Panc1 (cell line): ENCODE results near the gene SPTLC2. TPM values are rescaled to one million over a fixed set of nuclear protein-coding genes. Genes with fewer than 3 reads are reported as not detected.
"Not testable (repeated sequence)": the region's sequence is repeated elsewhere in the genome, so short reads cannot be mapped to it uniquely, and the experiment has no call there.

ENCODE experiments used
- ATAC-seq: fragments of 200-7000 bp; cut with Tn5 transposase; 2 replicates; pipeline ENCODE4 v1.9.1; 2020; ENCODE audit warnings: mild to moderate bottlenecking, moderate library complexity
- BruUV-seq: library from RNA; stranded (reverse); fragments of 400-500 nt; replicated peaks from 2 replicates; lab custom pipeline; 2021; lab: Mats Ljungman, UMichigan
- CTCF ChIA-PET: fragments of 300-600 bp; sonication (Branson Sonifier 250); formaldehyde crosslinking; loops from one replicate; lab custom pipeline; 2022; ENCODE audit warnings: antibody characterized with exemption; lab: Charles Lee
- POLR2A ChIA-PET: fragments of 300-600 bp; sonication (Branson Sonifier 250); formaldehyde crosslinking; loops from one replicate; lab custom pipeline; 2022; ENCODE audit warnings: antibody characterized with exemption; lab: Charles Lee
- DNase-seq: peaks from one replicate; pipeline ENCODE4 v3.0.0-alpha.2; 2010; ENCODE audit warnings: low read depth, low spot score
- H3K27ac ChIP-seq: 2 replicates; pipeline ENCODE4 v1.5.1; 2011; ENCODE audit warnings: mild to moderate bottlenecking, low read length, inconsistent platforms
- H3K27me3 ChIP-seq: fragments of 200-500 bp; sonication (Bioruptor generic); 2 replicates; pipeline ENCODE4 v1.6.0; 2014; ENCODE audit warnings: low read length, inconsistent platforms; ENCODE audit not compliant: control insufficient read depth, insufficient read depth
- H3K36me3 ChIP-seq: fragments of 200-500 bp; sonication (Bioruptor generic); 2 replicates; pipeline ENCODE4 v1.5.1; 2014; ENCODE audit warnings: inconsistent platforms, mild to moderate bottlenecking, low read length, moderate library complexity; ENCODE audit not compliant: control insufficient read depth, insufficient read depth
- H3K4me1 ChIP-seq: 2 replicates; pipeline ENCODE4 v1.5.1; 2011; ENCODE audit warnings: inconsistent platforms, mild to moderate bottlenecking, low read length, moderate library complexity; ENCODE audit not compliant: control insufficient read depth, insufficient read depth
- H3K4me3 ChIP-seq, 2 experiments: 2 replicates each; pipeline ENCODE4 v1.5.1; 2011 to 2012; ENCODE audit warnings: low read depth in 2 of 2, low read length in 2 of 2, mild to moderate bottlenecking in 2 of 2, inconsistent platforms in 1 of 2, moderate library complexity in 1 of 2
- H3K9me3 ChIP-seq: fragments of 200-500 bp; sonication (Bioruptor generic); 2 replicates; pipeline ENCODE4 v1.5.1; 2014; ENCODE audit warnings: low read depth, mild to moderate bottlenecking, inconsistent platforms, low read length, moderate library complexity; ENCODE audit not compliant: control insufficient read depth, insufficient read depth
- POLR2AphosphoS5 ChIP-seq: IDR thresholded peaks from 2 replicates; pipeline ENCODE4 v1.6.1; 2012; ENCODE audit warnings: mild to moderate bottlenecking, low read depth, low read length, moderate library complexity
- REST ChIP-seq, 2 experiments: IDR thresholded peaks; 2 replicates each; pipeline ENCODE4 v1.6.1; 2011 to 2012; ENCODE audit warnings: low read depth in 2 of 2, control low read depth in 1 of 2, low read length in 1 of 2, mild to moderate bottlenecking in 1 of 2, moderate library complexity in 1 of 2; ENCODE audit not compliant: insufficient read depth in 1 of 2
- SIN3A ChIP-seq: IDR thresholded peaks from 2 replicates; pipeline ENCODE4 v1.6.1; 2012; ENCODE audit warnings: low read depth, mild to moderate bottlenecking, low read length, moderate library complexity, borderline replicate concordance; ENCODE audit not compliant: insufficient read depth
- TCF7L2 ChIP-seq: IDR thresholded peaks from 2 replicates; pipeline ENCODE4 v1.6.1; 2011; ENCODE audit warnings: mild to moderate bottlenecking, low read depth, low read length, inconsistent platforms
- in situ Hi-C: cut with HindIII; loops from 2 replicates; pipeline ENCODE4 v1.10.0; 2016; ENCODE audit warnings: low sequenced_read_pairs, low pct_unique_long_range_greater_than_20kb
- intact Hi-C: fragments of 100-400 bp; cut with micrococcal nuclease; formaldehyde crosslinking; loops from one replicate; pipeline ENCODE4 v1.10.0; 2022; ENCODE audit not compliant: unreplicated experiment
- total RNA-seq: library from RNA; stranded (reverse); gene quantifications from one replicate; pipeline ENCODE4 v1.2.1, GENCODE V29; 2021; ENCODE audit not compliant: unreplicated experiment
- TF ChIP-seq, protein P1 (sequence below): fragments of 450-650 bp; IDR thresholded peaks from 2 replicates; pipeline ENCODE4 v1.5.1; 2017; ENCODE audit warnings: mild to moderate bottlenecking

The SPTLC2 gene
- total RNA-seq, 1 experiment from 2014 or later: 21.0 TPM

- TF ChIP-seq REST (IDR thresholded peaks at IDR 0.05; ENCODE audit: insufficient read depth in 1 of 2, low read depth in 2 of 2, low read length in 1 of 2) (no peak), SIN3A (no peak), TCF7L2 (no peak), POLR2AphosphoS5 (no peak)
- TF ChIP-seq, protein P1, sequence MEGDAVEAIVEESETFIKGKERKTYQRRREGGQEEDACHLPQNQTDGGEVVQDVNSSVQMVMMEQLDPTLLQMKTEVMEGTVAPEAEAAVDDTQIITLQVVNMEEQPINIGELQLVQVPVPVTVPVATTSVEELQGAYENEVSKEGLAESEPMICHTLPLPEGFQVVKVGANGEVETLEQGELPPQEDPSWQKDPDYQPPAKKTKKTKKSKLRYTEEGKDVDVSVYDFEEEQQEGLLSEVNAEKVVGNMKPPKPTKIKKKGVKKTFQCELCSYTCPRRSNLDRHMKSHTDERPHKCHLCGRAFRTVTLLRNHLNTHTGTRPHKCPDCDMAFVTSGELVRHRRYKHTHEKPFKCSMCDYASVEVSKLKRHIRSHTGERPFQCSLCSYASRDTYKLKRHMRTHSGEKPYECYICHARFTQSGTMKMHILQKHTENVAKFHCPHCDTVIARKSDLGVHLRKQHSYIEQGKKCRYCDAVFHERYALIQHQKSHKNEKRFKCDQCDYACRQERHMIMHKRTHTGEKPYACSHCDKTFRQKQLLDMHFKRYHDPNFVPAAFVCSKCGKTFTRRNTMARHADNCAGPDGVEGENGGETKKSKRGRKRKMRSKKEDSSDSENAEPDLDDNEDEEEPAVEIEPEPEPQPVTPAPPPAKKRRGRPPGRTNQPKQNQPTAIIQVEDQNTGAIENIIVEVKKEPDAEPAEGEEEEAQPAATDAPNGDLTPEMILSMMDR: no peak
- H3K27me3 ChIP-seq: no peaks in the 10 kb centered on the region
- CTCF ChIA-PET: no interaction called here
- in situ Hi-C loops: no loop called here
- DNase-seq (no peak), ATAC-seq (no peak)
- POLR2A ChIA-PET: no interaction called here
- intact Hi-C loops: no loop called here
- no peak overlapping the region for H3K4me3 ChIP-seq
- H3K36me3 ChIP-seq: no peaks in the 10 kb centered on the region
- H3K4me1 ChIP-seq: no peaks in the 10 kb centered on the region
- no peak overlapping the region for H3K27ac ChIP-seq
- no peaks in the 10 kb centered on the region for H3K9me3 ChIP-seq
- no TSS peak for BruUV-seq
Observed at GRCh38 chr14:77590845-77591485, 25.5 kb downstream of the SPTLC2 start.

GRCh38 chr14:77589099-77589498 lies 27.3 kb downstream of the SPTLC2 start:
- H3K4me3 ChIP-seq: no peak overlapping the region
- DNase-seq (no peak), ATAC-seq (no peak)
- no peak for TF ChIP-seq REST (IDR thresholded peaks at IDR 0.05; ENCODE audit: insufficient read depth in 1 of 2, low read depth in 2 of 2, low read length in 1 of 2)
- no peak for TF ChIP-seq POLR2AphosphoS5
- TF ChIP-seq, protein P1: no peak
- no peak for TF ChIP-seq TCF7L2
- TF ChIP-seq SIN3A: no peak
- H3K27me3 ChIP-seq: no peaks in the 10 kb centered on the region
- in situ Hi-C loops: no loop called here
- no peak overlapping the region for H3K27ac ChIP-seq
- no TSS peak for BruUV-seq
- no peaks in the 10 kb centered on the region for H3K36me3 ChIP-seq
- intact Hi-C loops: no loop called here
- CTCF ChIA-PET: no interaction called here
- no peaks in the 10 kb centered on the region for H3K9me3 ChIP-seq
- no peaks in the 10 kb centered on the region for H3K4me1 ChIP-seq
- POLR2A ChIA-PET: no interaction called here

DNA sequence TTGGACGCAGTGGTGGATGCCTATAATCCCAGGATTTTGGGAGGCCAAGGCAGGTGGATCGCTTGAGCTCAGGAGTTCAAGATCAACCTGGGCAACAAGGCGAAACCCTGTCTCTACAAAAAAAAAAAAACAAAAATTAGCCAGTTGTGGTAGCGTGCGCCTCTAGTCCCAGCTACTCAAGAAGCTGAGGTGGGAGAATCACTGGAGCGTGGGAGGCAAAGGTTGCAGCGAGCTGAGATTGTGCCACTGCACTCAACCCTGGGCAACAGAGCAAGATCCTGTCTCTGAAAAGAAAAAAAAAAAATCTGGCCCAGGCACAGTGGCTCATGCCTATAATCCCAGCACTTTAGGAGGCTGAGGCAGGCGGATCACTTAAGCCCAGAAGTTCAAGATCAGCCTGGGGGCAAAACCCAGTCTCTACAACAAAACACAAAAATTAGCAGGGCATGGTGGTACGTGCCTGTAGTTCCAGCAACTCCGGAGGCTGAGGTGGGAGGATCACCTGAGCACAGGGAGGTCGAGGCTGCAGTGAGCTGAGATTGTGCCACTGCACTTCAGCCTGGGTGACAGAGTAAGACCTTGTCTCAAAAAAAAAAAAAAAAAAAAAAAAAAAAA lies 27.9 kb downstream of the SPTLC2 start:
- H3K27me3 ChIP-seq, ATAC-seq, H3K4me3 ChIP-seq, in situ Hi-C loops, BruUV-seq, intact Hi-C loops, H3K36me3 ChIP-seq, DNase-seq, H3K9me3 ChIP-seq, H3K4me1 ChIP-seq, CTCF ChIA-PET, H3K27ac ChIP-seq, POLR2A ChIA-PET: not testable (repeated sequence)
